HG02642 (cell line): ENCODE results near the gene CPM.

ENCODE experiments used
- ATAC-seq: cut with Tn5 transposase; IDR thresholded peaks from one replicate; pipeline ENCODE4 v1.9.1; 2021; ENCODE audit warnings: mild to moderate bottlenecking; ENCODE audit not compliant: unreplicated experiment, poor library complexity

The CPM gene

DNA sequence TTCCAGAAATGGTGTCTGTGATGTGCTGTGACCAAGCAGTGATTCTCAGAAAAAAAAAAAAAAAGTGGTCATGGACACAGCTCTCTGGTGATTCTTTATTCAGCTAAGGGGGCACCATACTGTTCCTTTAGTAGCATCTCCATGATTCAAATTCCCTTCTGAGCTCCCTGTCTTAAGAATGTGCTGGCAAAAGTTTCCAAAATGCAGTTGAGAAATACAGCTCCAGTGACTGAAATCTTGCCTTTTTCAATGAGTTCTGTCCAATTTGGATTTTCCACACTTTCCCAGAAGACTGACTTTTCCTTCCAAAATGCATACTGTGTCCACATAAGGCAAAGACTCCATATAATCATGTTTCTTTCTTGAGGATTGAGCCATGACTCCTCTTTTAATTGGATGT, 24.3 kb upstream of the CPM start:
- no peak for ATAC-seq

DNA sequence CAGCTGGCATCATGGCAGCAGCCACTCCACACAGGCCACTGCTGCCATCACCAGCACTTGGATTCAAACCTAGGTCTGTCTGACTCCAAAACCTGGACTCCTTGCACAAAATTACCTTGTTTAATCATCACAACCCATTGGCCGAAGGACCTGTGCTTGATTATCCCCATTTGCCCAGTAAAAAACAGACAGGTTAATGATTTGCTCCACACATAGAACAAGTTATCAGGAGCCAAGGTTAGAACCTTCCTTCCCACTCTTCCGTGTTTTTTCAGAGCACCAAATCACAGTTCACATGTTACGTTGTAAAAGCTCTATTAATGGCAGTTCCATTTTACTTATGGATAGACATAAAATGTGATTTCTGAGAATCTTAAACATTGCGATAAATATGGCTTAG, 23.5 kb upstream of the CPM start:
- no peak for ATAC-seq

DNA sequence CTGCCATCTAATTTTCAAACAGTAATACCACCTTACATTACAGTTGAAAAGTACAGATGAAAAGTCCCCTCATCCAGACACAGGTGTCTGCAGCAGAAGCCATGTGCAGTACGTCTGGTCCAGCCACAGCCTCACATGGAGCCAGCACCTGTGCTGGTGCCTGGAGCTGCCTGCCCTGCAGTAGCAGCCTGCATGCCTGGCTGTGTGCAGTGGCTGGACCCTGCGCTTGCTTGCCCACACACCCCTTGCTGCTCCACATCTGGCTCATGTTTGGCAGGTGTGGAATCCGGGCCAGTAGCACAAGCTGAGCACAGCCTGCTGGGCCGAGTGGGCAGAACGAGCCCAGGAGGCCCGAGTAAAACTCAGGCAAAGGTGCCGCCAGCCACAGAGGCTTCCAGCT, 21.8 kb upstream of the CPM start:
- no peak for ATAC-seq

DNA sequence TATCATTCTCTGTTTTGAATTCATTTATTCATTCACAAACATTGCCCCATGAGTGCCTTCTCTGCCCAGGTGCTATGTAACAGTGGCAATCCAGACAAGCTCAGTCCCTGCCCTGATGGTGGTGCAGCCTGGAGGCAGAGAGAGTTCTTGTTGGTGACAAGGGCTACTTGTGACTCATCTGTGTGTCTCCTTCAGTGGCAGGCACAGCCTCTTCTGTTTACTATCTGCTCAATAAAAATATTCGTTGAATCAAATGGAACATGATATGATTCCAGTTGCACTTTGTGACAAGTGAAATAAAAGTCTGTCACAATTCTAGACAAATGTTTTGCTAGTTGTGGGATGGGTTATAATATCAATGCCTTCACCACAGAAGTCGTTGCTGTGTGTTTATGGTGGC, 20.6 kb upstream of the CPM start:
- ATAC-seq: no peak

DNA sequence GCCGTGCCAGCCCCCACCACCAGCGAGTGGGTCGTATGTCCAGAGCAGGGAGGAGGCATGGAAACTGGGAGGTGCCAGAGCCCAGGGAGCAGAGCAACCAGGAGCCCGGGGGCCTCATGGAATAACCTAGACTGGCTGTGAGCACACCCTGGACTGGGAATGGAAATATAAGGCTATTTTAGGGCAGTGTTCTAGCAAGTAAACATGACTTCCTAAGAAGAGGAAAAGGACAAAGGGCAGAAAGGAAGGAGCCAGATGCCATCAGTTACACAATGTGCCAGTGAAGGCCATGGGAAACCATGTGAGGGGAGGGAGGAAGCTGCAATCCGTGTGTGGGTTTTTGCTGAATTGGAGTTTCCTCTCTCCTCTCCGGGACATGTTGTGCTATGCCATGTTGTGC, 18.7 kb upstream of the CPM start:
- ATAC-seq: no peak

DNA sequence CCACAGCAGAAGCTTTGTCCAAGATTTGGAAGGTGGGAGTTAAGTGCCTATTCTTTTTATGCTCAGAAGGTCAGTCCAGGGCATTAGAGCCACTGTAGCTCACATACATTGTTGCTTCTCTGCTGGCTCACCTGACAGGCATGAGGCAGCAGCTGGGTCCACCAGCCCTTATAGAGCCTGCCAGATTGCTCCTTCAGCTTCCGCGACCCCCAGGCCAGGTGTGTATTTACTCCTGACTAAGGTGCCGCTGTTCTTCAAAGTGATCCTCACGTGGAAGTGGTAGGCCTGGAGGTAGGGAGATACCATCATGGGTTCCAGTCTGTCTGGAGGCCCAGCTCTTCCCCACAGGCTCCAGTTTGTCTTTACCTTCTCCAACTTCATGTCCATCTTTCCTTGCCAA, 17.5 kb upstream of the CPM start:
- ATAC-seq: no peak

DNA sequence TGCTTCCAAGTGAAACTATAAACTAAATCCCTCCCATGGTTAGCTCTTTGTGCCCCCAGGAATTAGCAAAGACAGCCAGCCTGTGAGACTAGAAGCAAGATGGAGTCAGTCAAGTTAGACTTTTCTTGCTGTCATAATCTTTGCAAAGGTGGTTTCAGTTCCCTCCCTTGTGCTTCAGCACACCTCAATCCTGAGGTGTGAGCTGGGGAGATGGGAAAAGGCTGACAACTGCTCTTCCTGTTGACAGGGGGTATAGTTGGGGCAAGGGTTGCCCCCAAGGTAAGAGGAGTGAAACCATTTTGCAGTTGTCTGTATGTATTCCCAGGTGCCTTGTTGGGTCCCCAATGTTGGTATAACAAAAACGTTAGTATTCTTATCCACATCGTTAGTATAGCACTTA, 12.3 kb upstream of the CPM start:
- ATAC-seq: no peak

DNA sequence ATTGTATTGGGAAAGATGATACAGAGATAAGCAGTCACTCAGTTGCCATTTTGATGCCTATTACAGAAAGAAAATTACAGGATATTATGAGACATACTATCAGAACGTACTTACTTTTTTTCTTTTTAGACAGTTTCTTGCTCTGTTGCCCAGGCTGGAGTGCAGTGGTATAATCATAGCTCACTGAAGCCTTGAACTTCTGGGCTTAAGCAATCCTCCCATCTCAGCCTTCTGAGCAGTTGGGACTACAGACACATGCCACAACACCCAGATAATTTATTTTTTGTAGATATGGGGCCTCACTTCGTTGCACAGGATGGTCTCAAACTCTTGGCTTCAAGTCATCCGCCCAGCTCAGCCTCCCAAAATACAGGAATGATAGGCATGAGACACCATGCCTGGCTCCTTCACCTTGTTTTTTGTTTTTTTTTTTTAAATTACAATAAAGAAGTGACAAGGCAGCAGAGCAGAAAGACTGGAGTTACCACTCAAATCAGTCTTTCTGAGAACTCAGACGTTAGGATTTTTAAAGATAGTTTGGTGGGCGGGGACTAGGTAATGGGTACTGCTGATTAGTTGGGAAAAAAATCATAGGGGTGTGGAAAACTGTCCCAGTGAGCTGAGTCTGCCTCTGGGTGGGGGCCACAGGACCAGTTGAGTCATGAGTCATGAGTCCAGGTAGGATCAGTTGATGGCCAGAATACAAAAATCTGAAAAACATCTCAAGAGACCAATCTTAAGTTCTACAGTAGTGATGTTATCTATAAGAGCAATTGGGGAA, 11.5 kb upstream of the CPM start:
- ATAC-seq: no peak

DNA sequence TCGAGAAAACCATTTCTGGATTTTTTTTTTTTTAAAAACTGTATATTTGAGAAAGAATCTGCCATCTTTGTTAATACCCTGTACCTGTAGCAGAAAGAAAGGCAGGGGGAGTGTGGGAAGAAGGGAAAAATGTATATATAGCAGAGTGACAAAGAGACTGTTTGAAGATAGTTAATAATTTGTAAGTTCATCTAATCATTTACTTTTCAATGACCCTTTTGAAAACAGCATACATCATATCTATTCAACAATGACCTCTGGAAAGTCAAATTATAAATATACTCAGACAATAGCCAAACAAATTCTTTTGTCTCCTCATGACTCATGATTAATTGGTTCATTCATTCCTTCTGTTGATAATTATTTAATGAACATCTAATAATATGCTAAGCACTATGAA, 10.9 kb upstream of the CPM start:
- ATAC-seq: no peak

DNA sequence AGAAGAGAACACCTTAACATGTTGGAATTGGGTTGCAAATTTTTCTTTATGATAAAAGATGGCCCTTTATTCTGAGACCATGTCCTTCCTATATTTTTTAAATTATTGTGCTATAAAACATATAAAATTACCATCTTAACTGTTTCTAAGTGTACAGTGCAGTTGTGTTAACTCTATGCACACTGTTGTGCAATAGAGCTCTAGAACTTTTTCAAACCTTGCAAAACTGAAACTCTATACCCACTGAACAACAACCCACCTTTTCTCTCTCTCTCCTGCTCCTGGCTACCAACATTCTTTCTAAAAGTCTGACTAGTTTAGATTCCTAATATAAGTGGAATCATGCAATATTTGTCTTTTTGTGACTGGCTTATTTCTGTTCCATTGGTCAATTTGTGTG, 7.8 kb upstream of the CPM start:
- no peak for ATAC-seq

DNA sequence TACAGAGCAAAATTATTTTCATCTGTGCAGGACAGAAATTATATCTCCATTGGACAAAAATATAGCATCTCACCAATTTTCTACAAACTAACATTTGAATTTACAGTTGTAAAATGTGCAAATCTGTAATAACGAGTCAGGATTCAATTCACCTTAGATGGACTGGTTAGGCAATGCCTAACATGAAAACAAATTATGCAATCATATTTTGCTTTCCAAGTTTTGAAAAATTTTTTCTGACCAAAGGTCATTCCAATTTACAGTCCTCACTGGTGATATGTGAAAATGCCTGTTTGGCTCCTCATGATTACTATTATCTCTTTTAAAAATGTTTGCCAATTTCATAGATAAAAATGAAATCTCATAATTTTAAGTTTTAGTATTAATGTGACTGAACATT, 6.5 kb upstream of the CPM start:
- no peak for ATAC-seq

DNA sequence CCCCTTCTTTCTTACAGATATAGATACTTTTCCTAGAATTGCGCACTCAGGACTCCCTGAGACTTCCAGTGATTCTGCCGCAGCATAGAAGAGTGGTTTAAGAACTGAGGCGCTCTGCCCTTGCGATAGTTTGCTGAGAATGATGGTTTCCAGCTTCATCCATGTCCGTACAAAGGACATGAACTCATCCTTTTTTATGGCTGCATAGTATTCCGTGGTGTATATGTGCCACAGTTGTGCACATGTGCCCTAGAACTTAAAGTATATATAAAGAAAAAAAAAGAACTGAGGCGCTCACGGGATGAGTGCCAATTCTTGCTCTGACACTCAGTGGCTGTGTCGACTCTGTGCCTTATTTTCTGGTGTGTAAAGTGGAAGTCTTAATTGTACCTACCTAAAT, 1.4 kb upstream of the CPM start:
- no peak for ATAC-seq

DNA sequence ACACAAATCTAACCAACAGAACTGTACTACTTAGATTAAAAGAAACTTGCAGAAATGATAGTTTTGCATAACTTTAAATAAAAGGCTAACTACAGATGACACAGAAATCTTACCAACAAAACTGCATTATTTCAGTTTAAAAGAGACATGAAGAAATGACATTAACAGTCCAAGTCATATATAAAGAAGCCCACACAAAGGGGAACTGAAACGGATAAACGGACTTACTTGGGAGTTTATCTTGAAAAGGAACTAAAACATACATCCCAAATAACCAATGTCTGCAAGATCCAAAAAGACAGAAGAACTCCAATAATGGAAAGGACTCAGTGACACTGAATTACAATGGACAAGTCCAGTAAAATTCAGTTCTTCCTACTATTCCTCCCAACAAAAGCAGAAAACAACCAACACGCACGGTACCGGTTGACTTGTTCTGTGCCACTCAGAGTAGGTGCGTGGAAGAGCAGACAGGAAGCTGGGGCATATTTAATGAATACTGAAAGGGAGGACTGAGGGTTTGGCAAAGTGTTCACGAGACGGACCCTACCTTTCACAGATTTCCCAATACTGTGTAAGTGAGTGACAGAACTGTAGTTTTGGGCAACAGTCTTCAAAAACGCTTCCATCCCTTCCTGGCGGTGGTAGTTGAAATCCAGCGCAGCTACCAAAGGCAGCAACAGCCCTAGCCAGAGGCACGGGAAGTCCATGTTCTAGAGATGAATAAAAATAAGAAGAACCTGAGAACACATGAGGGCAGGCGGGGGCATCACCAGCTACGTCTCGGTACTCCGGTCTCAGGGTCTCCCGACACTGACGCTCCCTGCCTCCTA, 627 bp downstream of the CPM start:
- peak; percentile 49 for ATAC-seq

DNA sequence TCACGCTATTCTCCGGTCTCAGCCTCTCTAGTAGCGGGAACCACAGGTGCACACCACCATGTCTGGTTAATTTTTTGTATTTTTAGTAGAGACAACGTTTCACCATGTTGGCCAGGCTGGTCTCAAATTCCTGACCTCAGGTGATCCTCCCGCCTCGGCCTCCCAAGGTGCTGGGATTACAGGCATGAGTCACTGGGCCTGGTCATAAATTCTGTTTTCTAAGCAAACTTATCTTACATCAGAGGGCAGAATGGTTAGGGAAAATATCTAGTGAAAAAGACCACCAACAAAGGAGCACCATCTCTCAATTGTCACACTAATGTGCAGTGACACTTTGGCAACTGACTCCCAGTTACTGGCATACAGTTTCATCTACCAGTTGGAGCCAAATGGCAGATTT, 2.8 kb downstream of the CPM start:
- no peak for ATAC-seq

DNA sequence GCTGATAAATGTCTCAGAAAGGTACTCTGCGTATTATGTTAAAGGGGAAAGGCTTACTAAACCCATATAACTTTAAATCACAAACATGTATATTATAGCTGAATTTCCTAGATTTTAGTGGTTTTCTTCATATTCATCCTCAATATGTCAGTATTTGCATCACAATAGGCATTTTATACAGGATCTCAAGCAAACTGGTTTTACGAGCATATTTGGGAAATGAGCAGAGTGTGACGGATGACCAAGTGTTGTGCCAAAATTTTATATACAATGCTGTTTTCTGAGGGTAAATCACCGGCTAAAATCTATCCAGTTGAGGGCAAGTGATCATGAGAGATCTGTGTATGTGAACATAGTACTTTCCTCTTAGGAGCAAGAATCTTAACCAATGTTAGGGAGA, 8.4 kb downstream of the CPM start:
- ATAC-seq: no peak

DNA sequence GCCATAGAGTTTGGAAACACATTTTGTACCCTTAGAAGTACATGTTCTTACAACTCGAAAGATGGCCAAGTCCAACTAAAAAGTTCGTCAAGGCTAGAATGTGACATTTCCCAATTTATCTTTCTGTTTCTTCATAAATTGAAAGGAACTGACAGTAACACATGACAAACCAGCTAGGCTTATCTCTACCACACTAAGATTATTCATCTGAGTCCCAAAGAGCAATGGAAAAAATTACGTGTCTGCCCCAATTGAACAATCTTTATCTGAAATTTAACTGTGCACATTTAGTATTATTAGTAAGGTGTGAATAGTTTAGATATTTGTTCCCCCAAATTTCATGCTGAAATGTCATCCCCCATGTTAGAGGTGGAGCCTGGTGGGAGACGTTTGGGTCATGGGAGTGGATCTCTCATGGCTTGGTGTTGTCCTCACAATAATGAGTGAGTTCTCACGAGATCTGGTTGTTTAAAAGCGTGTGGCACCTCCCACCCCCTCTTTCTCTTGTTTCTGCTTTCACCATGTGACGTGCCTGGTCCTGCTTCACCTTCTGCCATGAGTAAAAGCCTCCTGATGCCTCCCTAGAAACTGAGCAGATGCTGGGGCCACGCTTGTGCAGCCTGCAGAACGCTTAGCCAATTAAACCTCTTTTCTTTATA, 13.3 kb downstream of the CPM start:
- no peak for ATAC-seq

DNA sequence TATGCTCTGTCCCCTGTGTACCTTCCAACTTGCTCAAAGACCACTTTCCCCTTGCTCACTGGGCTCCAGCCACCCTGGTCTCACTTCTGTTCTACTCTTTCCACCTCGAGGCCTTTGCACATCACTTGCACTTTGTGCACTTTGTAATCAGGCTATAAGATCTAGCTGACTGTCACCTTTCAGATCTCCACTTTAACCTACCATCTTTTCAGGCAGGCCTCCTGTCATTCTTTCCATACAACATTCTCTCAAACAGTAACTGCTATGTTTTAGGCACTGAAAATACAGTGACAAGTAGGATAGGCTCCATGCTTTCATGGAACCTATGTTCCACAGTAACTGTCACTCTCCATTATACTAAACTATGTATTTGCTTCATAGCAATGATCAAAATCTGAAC, 14.0 kb downstream of the CPM start:
- no peak for ATAC-seq

DNA sequence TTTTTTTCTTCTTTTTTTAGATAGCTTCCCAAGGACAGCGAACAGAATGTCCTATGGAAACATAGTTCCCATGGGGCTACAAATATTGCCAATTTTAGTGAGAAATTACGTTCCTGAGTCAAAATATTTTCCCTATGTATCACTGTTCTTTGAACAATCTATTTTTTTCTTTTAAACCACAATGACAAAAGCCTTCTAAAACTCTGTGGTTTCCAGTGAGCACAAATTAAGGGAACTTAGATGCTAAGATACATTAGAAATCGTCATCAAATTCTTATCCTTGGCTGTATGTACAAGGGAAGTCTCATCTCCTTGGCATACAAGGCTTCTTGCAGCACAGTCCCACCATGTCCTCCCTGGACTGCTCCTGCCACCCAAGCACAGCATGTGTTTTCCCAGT, 17.9 kb downstream of the CPM start:
- no peak for ATAC-seq

DNA sequence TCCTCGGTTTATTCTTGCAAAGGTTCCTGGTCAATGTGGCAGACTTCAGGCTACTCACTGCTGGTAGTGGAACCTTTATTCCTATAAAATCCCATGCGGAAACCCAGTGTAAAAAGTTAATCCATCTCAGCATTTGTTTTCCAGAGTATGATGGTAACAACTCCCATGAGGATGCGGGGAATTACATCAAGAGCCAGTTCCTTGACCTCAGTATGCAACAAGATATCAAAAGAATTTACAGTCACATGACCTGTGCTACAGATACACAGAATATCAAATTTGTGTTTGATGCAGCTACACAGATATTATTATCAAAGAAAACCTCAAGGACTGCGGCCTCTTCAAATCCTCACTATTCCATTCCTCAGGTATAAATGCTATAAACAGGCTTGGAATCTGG, 19.3 kb downstream of the CPM start:
- no peak for ATAC-seq

DNA sequence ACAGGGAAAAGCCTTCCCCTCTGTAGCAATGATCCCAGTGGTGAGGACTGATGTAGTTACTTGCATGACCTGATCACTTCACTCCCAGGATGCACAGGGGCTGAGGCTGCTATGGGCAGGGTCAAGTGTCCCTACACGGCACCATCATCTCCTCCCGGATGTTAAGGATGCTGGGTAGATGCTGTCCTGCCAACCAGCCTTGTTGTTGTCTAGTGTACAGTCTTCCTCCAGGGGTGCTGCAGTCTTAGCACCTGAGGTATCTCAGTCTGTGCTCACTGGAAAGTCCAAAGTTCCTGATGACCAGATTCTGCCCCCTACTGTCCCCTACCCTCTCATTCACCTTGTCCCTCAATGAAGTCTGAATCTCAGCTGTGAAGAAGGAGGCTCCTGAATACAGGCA, 20.1 kb downstream of the CPM start:
- ATAC-seq: no peak

DNA sequence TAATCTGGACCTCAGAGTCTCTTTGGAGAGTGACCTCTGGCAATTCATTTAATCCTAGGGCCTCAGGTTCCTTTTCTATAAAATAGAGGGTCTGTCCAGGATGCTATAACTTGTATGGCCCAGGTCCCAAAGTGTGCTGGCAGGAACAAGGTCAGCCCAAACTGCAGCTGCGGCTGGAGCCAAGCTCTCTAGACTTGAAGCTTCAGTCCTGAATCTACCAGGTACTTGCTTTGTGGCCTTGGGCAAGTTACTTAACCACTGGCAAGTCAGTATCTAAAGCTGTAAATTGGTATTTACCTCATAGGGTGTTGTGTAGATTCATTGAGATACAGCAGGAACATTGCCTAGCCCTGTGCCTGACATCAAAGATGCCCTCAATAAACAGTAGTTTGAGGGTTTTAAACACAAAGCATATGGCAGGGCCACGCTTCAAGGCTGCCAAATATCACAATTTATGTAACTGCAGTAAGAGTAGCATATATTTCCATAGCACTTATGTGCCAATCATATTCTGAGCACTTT, 21.7 kb downstream of the CPM start:
- no peak for ATAC-seq
